Activated T-cell treated with anti-CD3 and anti-CD28 coated beads, Interleukin-2, amount 50 U/mL, for 1 hour (primary cell): Measurements from ENCODE around the gene COG7.
"Not testable (repeated sequence)": the region's sequence is repeated elsewhere in the genome, so short reads cannot be mapped to it uniquely, and the experiment has no call there.

Source experiments
- DNase-seq: peaks from one replicate; pipeline ENCODE4 v3.0.0-alpha.2; 2020

The COG7 gene

DNA sequence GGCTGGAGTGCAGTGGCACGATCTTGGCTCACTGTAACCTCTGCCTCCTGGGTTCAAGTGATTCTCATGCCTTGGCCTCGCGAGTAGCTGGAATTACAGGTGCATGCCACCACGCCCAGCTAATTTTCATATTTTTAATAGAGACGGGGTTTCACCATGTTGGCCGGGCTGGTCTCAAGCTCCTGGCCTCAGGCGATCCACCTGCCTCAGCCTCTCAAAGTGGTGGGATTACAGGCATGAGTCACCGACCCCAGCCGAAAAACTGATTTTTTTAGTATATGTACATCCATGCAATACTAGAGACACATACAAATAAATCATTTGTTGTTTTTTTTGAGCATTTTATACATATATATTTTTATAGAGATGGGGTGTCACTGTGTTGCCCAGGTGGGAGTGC is 71.3 kb downstream of the COG7 start:
- not testable (repeated sequence) for DNase-seq

- no peak for DNase-seq
Observed at GRCh38 chr16:23380501-23380951, 72.5 kb downstream of the COG7 start.

DNA sequence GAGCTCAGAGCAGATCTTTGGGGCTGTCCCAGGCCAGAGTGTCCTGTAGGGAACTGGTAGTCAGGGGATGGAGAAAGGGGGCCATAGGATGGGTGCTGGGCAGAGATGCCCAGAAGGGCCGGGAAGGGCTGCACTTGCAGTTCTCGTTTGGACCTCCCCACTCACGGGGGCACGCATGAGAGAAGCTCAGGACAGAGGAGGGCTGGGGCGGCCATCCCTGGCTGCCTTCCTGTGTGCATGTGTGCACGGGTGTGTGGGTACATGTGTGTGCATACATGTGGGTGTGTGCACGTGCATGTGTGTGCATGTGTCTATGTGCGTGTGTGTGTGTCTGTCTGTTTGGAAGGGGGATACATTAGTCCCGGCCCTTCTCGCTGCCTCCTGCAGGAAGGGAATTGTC is 73.3 kb downstream of the COG7 start:
- no peak for DNase-seq

DNA sequence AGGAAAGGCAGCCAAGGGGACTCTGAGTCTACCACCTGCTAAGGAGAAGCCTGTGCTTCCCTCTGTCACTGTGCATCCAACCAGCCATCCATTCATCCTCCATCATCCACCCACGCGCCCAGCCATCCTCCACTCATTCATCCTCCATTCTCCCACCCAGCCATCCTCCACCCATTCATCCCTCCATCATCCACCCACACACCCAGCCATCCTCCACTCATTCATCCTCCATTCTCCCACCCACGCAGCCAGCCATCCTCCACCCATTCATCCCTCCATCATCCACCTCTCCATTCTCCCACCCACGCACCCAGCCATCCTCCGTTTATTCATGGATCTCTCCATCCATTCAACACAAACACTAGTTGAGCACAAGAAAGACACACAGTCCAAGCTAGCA is 74.1 kb downstream of the COG7 start:
- DNase-seq: no peak

DNA sequence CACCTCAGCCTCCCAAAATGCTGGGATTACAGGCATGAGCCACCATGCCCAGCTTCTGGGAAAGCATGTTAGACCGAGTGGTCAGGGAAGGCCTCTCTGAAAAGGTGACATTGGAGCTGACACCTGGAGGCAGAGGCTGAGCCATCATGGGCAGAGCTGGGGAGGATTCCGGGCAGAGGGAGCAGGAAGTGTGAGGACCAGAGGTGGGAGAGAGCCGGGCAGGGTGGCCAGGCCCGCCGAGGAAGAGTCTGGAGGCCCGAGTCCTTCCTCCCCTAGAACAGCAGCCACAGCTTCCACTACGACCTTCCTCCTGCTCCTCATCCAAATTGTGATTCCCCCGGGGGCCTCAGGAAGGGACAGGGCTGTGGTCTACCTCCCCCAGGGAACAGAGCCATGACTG is 74.7 kb downstream of the COG7 start:
- no peak for DNase-seq

DNA sequence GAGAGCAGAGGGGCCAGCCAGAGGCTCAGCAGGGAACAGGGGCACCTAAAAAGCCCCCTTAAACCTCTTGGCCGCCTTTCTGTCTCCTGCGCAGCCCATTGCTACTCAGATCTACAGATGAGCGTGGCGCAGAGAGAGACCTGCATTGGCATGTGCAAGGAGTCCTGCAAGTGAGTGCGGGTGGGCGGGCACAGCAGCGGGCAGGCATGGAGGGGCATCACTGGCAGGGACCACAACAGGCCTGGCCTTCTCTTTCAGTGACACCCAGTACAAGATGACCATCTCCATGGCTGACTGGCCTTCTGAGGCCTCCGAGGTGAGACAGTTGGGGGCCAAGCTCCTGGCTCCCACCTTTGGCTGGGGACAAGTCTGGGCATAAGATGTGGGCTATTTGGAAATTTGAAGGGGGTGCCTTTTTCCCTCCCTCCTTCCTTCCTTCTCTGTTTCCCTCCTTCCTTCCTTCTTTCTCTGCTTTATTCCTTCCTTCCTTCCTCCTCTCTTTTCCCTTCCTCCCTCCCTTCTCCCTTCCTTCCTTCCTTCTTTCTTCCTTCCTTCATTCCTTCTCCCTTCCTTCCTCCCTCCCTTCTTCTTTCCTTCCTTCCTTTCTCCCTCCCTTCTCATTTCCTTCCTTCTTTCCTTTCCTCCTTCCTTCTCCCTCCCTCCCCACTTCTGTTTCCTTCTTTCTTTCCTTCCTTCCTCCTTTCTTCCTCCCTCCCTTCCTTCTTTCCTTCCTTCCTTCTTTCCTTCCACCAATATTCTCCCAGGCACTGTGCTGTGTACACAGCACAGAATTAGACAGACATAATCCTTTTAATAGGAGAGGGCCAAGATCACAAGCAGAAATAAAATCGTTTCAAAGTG is 75.7 kb downstream of the COG7 start:
- DNase-seq: no peak

- DNase-seq: no peak
Observed at GRCh38 chr16:23375643-23376042, 77.3 kb downstream of the COG7 start.

DNA sequence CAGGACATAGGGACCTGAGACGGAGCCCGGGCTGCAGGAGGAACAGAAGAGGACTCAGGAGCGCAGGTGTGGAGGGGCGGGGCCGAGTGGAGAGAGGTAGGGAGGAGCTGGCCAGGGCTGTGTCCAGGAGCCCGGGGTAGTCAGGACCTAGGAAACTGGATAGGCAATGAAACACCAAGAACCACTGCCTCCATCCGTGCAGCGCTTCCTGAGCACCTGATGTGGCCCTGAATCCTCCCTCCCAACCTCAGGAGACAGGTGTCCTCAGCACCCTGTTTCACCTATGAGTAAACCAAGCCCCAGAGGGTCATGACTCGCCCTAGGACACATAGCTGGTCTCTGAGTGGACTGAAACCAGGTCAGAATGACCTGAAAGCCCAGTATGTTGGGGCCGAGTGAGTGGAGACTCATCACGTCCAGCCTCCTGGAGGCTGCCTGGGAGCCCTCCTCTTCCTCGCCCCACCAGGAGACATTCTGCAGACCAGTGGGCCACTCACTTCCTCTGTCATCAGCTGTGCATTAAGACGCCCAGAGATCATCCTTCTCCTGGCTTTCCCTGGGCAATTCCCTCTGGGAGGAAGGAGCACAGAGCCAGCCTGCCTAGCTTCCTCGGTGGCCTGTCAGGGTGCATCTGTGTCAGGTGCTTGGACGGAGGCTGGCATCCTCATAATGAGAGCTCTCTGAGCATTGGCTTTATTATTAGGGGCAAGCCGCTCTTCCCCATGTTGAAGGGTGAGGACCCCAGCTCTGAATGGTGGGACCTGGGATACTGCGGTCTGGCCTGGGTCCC is 78.1 kb downstream of the COG7 start:
- DNase-seq: no peak

GRCh38 chr16:23373436-23374219 is 79.4 kb downstream of the COG7 start:
- DNase-seq: no peak

GRCh38 chr16:23371368-23371767 is 81.6 kb downstream of the COG7 start:
- DNase-seq: no peak

DNA sequence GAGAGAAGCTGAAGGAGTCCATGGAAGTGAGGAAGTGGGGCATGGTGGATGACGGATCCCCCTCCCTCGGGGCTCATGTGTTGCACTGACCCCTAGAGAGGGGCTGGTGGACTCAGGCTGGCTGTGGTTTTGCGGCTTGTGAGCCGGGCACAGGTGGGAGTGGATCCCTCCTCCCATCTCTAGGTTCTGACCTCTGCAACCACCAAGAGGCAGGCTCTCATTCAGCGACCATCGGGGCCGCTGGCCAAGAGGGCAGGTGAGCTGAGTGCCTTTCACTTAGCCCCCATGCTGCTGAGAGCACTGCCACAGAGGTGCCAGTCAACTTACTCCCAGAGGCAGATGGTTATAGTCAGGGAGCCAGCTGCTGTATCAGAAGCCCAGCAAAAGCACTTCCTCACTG is 83.6 kb downstream of the COG7 start:
- no peak for DNase-seq

DNA sequence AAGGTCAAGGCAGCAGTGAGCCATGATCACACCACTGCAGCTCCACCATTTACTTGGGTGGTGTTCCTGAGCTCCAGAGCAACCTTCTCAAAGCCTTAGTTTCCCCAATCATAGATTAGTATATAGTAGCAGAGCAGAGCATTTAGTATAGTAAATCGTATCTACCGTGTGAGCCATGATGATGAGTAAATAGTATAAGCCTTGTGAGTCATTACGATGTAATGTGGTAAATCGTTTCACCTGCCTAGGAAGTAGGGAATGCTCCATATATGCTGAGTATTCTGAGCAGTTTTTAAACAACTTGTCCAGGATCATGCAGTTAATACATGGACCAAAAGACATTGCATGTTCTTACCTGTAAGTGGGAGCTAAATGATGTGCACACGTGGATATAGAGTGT is 84.5 kb downstream of the COG7 start:
- no peak for DNase-seq

DNA sequence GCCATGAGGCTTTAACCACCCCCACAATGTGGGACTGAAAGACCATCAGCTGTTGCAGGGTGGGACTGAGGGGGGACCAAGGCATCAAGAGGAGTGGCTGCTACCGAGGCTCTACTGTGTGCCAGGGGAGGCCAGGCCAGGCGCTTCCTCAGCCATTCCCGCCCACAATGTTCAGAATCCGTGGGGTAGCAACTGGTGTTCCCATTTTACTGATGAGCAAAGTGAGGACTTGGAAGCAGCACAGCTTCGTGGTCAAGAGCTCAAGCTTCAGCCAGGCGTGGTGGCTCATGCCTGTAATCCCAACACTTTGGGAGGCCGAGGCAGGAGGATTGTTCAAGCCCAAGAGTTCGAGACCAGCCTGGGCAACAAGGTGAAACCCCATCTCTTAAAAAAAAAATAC is 85.0 kb downstream of the COG7 start:
- no peak for DNase-seq

- DNase-seq: no peak
Observed at GRCh38 chr16:23367564-23367963, 85.4 kb downstream of the COG7 start.

GRCh38 chr16:23366341-23366740 is 86.6 kb downstream of the COG7 start:
- DNase-seq: not testable (repeated sequence)

- DNase-seq: no peak
Observed at GRCh38 chr16:23365602-23366240, 87.3 kb downstream of the COG7 start.

DNA sequence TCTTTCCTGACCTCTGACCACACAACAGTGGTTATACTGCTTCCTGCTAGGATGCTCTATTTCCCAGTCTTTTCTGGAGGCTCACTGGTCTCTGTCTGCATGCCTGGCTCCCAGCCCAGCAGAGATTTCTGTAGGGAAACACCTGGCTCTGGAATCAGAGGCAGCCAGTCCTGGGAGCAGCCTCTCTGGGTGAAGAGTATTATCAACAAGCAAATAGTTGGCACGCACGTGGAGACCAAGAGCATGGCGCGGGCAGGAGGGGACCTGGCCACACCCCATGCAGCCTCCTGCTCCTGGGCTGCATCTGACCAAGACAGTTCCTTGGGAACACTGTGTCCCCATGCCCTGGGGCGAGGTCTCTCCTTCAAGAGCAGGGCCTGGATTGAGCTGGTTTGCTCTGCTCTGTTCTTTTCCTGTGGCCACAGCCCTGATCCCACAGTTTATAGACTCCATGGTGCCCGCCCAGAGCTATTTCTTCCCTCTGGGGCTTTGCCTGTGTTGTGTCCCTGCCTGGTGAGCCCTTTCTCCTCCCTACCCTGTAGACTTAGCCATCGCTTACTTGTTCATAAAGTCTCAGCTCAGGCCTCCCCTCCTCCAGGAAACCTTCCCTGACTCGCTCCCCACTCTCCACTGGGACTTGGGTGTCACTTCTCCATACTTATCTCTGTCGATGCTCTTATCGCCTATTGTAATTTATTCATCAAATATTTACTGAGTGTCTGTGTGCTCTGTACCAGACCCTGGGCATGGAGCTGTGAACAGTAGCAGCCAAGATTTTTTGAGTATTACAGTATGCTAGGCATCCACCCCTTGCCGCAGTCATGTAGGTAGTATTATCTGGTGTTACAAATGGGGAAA is 90.3 kb downstream of the COG7 start:
- DNase-seq: no peak

DNA sequence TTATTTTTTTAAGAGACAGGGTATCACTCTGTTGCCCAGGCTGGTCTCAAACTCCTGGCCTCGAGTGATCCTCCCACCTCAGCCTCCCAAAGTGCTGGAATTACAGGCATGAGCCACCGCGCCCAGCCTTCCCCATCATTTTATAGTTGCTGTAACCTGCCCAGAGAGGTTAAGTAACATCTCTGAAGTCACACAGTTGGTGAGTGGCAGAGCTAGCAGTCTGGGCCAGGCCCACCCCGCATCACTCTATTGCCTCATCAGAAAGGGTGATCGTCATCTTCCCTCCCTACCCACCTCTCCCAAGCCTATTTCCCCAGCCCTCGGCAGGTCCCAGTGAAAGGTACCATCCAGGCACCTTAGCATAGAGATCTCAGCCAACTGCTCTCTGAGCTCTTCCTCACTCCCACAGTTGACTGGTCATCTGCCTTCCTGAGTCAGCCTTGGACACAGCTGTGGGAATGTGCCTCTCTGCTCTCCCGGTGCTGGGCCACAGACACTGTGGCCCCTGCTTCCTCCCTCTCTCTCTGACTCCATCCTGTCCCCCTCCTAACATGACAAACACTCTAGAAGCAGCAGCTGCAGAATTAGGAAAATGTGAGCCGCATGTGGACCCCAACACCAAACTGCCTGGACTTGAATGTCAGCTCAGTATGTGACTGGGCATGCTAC is 93.8 kb downstream of the COG7 start:
- no peak for DNase-seq

DNA sequence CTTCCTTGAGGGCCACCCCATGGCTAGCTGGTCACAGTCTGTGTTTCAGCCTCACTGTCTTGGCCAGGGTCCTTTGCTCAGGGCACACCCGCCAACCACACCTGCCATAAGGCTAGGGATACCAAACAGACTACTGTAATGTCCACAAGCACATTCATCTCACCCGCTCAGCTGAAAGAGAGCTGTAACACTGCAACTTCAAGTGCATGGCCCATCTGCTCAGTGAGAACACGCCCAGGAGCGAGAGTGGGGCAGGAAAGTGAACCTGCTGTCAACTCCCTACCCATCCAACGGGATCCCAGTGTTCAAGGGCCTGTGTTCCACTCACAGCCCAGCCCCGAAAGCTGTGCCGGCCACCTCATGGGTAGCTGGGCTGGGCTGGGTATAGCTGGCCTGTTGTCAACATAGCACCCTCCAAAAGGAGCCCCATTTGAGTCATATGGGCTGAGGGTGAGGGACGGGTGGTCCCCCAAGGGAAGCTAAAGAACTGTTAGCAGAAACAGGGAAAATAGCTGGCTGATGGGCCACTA is 95.2 kb downstream of the COG7 start:
- DNase-seq: no peak

DNA sequence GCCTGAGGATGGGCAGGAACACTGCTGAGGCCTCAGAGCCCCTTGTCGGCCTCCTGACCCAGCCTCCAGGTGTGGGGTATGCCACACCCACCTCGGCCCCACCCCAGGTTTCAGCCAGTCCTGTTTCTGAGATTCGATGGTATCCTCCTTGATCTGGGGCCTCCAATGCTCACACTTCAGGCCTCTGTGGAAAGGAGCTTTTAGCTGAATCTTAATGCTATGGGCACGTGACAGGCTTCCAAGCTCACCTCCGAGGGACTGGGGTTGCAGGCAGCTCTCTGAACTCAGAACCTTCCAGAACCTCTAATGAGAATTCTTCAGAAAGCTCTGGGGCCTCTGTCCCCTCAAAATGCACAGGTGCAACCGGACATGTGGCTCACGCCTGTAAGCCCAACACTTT is 96.0 kb downstream of the COG7 start:
- DNase-seq: no peak

- no peak for DNase-seq
Observed at GRCh38 chr16:23355106-23355670, 97.8 kb downstream of the COG7 start.
